ENCODE results near the gene APRT. TPM values are rescaled to one million over a fixed set of nuclear protein-coding genes. Genes with fewer than 3 reads are reported as not detected.

The APRT gene
- total and polyA plus RNA-seq, 5 experiments from 2014 or later: 174 to 492 (median 428) TPM

DNA sequence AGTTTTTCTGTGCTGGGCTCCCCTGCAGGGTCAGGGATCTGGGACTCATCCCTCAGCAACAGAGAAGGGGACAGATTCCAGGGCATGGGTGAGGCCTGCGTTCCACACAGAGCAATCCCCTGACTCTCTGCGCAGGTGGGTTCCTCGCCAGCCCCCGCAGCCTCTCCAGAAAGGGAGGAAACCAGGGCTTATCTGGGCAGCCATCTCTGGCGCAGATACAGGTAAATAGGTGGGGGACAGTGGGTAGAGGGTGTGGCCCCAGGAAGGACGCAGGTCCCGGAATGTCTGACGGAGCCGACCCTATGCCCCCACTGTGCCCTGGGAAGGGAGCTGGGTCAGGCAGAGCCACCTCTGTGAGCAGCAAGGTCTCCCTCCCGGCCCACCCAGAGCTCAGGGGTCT lies 49.9 kb downstream of the APRT start:
- no peak for DNase-seq
- POLR2A ChIA-PET: interaction anchor here (1.0 to 4.0 kb wide), 4 partner anchors 9 to 41 kb away, joined by 3 to 15 read pairs (median 4); no protein-coding TSS in a partner anchor
- H3K9me3 Mint-ChIP-seq: no peaks in the 10 kb centered on the region

DNA sequence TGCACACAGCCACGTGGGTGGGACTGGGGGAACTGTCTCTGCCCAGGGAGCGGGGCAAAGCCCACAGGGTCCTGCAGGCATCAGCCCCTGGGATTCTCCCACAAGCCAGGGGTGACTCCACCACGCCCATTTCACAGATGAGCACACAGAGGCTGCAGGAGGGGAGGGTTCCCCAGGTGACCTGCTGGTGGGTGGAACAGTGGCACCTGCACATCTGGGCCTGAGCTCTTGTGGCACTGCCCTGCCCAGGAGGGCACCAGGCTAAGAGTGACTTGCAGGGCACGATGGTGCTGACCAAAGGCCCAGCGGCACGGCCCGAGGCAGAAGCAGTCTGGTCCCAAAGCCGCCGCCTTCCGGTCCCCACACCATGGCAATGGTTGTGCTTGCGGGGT lies 50.6 kb downstream of the APRT start:
- POLR2A ChIA-PET: interaction anchor here (2.6 to 4.0 kb wide), 2 partner anchors 10 to 16 kb away, joined by 12 to 15 read pairs; no protein-coding TSS in a partner anchor
- no peaks in the 10 kb centered on the region for H3K9me3 Mint-ChIP-seq
- H3K36me3 Mint-ChIP-seq: peaks cover 0 to 3% (median 0%) of the 10 kb centered on the region in 3 donors
- peaks cover 7 to 30% (median 17%) of the 10 kb centered on the region in 4 donors for H3K4me1 Mint-ChIP-seq
- ATAC-seq (no peak), DNase-seq (no peak)
- no peaks in the 10 kb centered on the region for H3K27me3 Mint-ChIP-seq
- no peak overlapping the region for H3K4me3 Mint-ChIP-seq
- no peak overlapping the region for H3K27ac Mint-ChIP-seq

More for the DNA sequence above, 49.9 kb downstream of the APRT start:
- Mint-ChIP-seq H3K27me3 (no peaks in the 10 kb centered on the region), H3K4me1 (peaks cover 7 to 31% (median 19%) of the 10 kb centered on the region in 4 donors), H3K27ac (no peak overlapping the region), H3K4me3 (no peak overlapping the region), H3K36me3 (peaks cover 0 to 3% (median 0%) of the 10 kb centered on the region in 3 donors)
- no peak for ATAC-seq

DNA sequence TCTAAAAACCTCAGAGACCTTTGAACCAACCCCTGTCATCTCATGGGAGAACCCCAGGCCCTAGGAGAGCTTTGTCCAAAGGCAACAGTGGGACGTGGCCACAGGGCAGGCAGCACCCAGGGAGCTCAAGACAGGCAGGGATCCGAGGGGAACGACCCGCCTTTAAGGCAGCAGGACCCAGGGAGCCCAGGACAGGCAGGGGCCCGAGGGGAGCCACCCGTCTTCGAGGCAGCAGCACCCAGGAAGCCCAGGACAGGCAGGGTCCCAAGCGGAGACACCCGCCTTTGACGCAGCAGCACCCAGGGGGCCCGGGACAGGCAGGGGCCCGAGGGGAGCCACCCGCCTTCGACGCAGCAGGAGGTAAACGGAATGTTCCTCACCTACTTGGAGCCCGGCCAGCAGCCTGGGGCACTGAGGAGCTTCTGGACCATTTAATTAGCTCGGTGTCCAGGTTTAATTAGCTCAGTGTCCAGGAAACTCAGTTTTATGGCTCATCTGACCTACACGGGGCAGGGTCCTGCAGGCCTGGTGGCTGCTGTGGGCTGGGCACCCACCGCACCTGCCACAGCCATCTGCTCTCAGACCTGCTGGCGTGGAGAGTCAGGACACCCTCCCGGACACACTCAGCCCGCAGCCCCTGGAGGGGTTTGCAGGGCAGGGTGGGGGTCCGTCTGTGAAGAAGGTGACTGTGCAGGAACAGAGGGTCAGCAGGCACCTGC lies 51.1 kb downstream of the APRT start:
- peaks cover 0 to 3% (median 0%) of the 10 kb centered on the region in 3 donors for H3K36me3 Mint-ChIP-seq
- POLR2A ChIA-PET: interaction anchor here (1.0 to 4.0 kb wide), 4 partner anchors 10 to 24 kb away, joined by 3 to 15 read pairs (median 8); no protein-coding TSS in a partner anchor
- peaks cover 7 to 27% (median 16%) of the 10 kb centered on the region in 4 donors for H3K4me1 Mint-ChIP-seq
- H3K27ac Mint-ChIP-seq: no peak overlapping the region
- DNase-seq: no peak
- no peak for ATAC-seq
- H3K27me3 Mint-ChIP-seq: no peaks in the 10 kb centered on the region
- H3K4me3 Mint-ChIP-seq: no peak overlapping the region
- H3K9me3 Mint-ChIP-seq: no peaks in the 10 kb centered on the region

DNA sequence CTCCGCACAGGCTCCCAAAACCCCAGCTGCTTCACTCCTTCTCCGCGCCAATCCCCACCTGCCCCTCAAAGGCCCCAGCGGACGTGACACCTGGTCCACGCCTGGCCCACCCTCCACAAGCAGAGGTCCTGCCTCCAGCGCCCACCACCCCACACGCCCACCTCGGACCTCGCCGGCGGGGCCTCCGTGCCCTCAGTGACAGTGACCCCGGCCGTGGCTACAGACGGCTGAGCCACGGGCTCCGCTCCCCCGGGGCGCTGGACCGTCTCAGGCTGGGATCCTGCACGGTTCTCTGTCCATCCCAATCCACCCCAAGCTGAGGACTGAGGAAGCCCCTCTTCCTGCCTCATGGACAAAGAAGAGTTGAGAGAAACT lies 51.8 kb downstream of the APRT start:
- Mint-ChIP-seq H3K27ac (no peak overlapping the region), H3K4me3 (no peak overlapping the region), H3K36me3 (peaks cover 0 to 3% (median 0%) of the 10 kb centered on the region in 3 donors), H3K4me1 (peaks cover 7 to 29% (median 18%) of the 10 kb centered on the region in 4 donors), H3K9me3 (no peaks in the 10 kb centered on the region), H3K27me3 (no peaks in the 10 kb centered on the region)
- POLR2A ChIA-PET: interaction anchor here (1.0 to 2.6 kb wide), 3 partner anchors 11 to 24 kb away, joined by 3 to 12 read pairs (median 3); no protein-coding TSS in a partner anchor
- ATAC-seq (no peak), DNase-seq (no peak)

Other genes starting within 250 kb of the APRT start
- 10 to 100 TPM; 78.7 to 81.2 TPM for gene ZC3H18, start 241.5 kb downstream of the APRT start, total RNA-seq
- gene ZC3H18, start 241.5 kb downstream of the APRT start, polyA plus RNA-seq: 10 to 100 TPM in 2 of 3 donors, 1 to 10 TPM in 1; 7.3 to 25.1 (median 15.9) TPM
- gene IL17C, start 173.4 kb downstream of the APRT start, total RNA-seq: under 1 TPM; 0.49 to 0.60 TPM
- under 1 TPM in 2 of 3 donors, not detected in 1; 0.16 to 0.69 TPM for gene IL17C, start 173.4 kb downstream of the APRT start, polyA plus RNA-seq
- gene CYBA, start 160.9 kb downstream of the APRT start, total RNA-seq: 100 to 1,000 TPM; 231 to 235 TPM
- gene CYBA, start 160.9 kb downstream of the APRT start, polyA plus RNA-seq: 100 to 1,000 TPM; 625 to 787 (median 649) TPM
- 10 to 100 TPM; 40.2 to 42.7 TPM for gene MVD, start 148.8 kb downstream of the APRT start, total RNA-seq
- 10 to 100 TPM; 14.4 to 20.4 (median 18.5) TPM for gene MVD, start 148.8 kb downstream of the APRT start, polyA plus RNA-seq
- gene SNAI3, start 125.4 kb downstream of the APRT start, total RNA-seq: 1 to 10 TPM; 2.3 to 2.5 TPM
- gene SNAI3, start 125.4 kb downstream of the APRT start, polyA plus RNA-seq: 1 to 10 TPM; 3.3 to 6.1 (median 5.3) TPM
- gene RNF166, start 105.5 kb downstream of the APRT start, total RNA-seq: 100 to 1,000 TPM; 209 to 230 TPM
- gene RNF166, start 105.5 kb downstream of the APRT start, polyA plus RNA-seq: 100 to 1,000 TPM in 2 of 3 donors, 10 to 100 TPM in 1; 79.4 to 104 (median 101) TPM
- 10 to 100 TPM; 28.7 to 31.5 TPM for gene CTU2, start 105.4 kb downstream of the APRT start, total RNA-seq
- gene CTU2, start 105.4 kb downstream of the APRT start, polyA plus RNA-seq: 10 to 100 TPM; 16.9 to 21.9 (median 19.0) TPM
- 10 to 100 TPM; 90.0 to 94.5 TPM for gene PIEZO1, start 26.7 kb downstream of the APRT start, total RNA-seq
- gene PIEZO1, start 26.7 kb downstream of the APRT start, polyA plus RNA-seq: 1 to 10 TPM; 2.4 to 8.4 (median 5.7) TPM
- gene CDT1, start 8.1 kb downstream of the APRT start, total RNA-seq: under 1 TPM in 1 of 2 experiments, not detected in 1; 0.74 TPM
- under 1 TPM; 0.13 to 0.46 (median 0.26) TPM for gene CDT1, start 8.1 kb downstream of the APRT start, polyA plus RNA-seq
- 10 to 100 TPM; 48.6 to 53.5 TPM for gene GALNS, start 45.0 kb upstream of the APRT start, total RNA-seq
- 10 to 100 TPM in 2 of 3 donors, 1 to 10 TPM in 1; 7.8 to 11.9 (median 11.8) TPM for gene GALNS, start 45.0 kb upstream of the APRT start, polyA plus RNA-seq
- 10 to 100 TPM; 70.0 to 76.3 TPM for gene TRAPPC2L, start 45.2 kb upstream of the APRT start, total RNA-seq
- 10 to 100 TPM; 81.8 to 86.5 (median 82.1) TPM for gene TRAPPC2L, start 45.2 kb upstream of the APRT start, polyA plus RNA-seq
- gene PABPN1L, start 54.7 kb upstream of the APRT start, total RNA-seq: not detected
- gene PABPN1L, start 54.7 kb upstream of the APRT start, polyA plus RNA-seq: not detected
- gene CBFA2T3, start 165.3 kb upstream of the APRT start, total RNA-seq: 1 to 10 TPM; 1.5 to 2.0 TPM
- gene CBFA2T3, start 165.3 kb upstream of the APRT start, polyA plus RNA-seq: under 1 TPM in 1 of 3 donors, not detected in 2; 0.04 TPM